Posterior cingulate gyrus (tissue), 11 donors: ENCODE results near the gene SALL2.

Experiments used
- DNase-seq, 10 donors: peaks; one replicate each; pipeline versions ENCODE4 v3.0.0 to v3.0.0-alpha.2; 2020 to 2021; ENCODE audit warnings: mixed read lengths in 3 of 10
- intact Hi-C: fragments of 100-400 bp; cut with DNase I; formaldehyde crosslinking; loops from one replicate; pipeline ENCODE4 v1.15.1; 2023

Gene SALL2

GRCh38 chr14:21496453-21496852, 29.7 kb downstream of the SALL2 start:
- intact Hi-C loops: no loop called here

GRCh38 chr14:21494902-21495762, 31.0 kb downstream of the SALL2 start:
- intact Hi-C loops: no loop called here
- no peak for DNase-seq

More at GRCh38 chr14:21496453-21496852, 29.7 kb downstream of the SALL2 start:
- no peak for DNase-seq

GRCh38 chr14:21486640-21487087, 39.5 kb downstream of the SALL2 start:
- no peak for DNase-seq
- intact Hi-C loops: no loop called here

GRCh38 chr14:21476925-21477681, 49.0 kb downstream of the SALL2 start, which contains the start of the genes RAB2B and TOX4:
Gene RAB2B (minus strand): TSS chr14:21476959. CDS start chr14:21476872, 87 bp downstream.
Gene TOX4 (plus strand): TSS chr14:21477195. CDS start chr14:21477279, 84 bp downstream.
- intact Hi-C loops: loop anchor here (1.0 to 2.0 kb wide), 3 partner anchors 21 to 40 kb away; partner anchors contain the start of genes CHD8 and METTL3
- peak; percentile 95 to 100 (median 98) for DNase-seq

- intact Hi-C loops: loop anchor here (2.0 kb wide), 1 partner anchor 40 kb away; no protein-coding TSS in a partner anchor
- DNase-seq: peak in 1 of 10 donors; percentile 75
Observed at GRCh38 chr14:21476523-21476924, 49.6 kb downstream of the SALL2 start.

GRCh38 chr14:21475767-21476522, 50.2 kb downstream of the SALL2 start:
- intact Hi-C loops: loop anchor here (2.0 kb wide), 1 partner anchor 39 kb away; no protein-coding TSS in a partner anchor
- DNase-seq: no peak
